Psoas muscle (tissue), 8 donors: ENCODE results near the gene UACA. TPM values are rescaled to one million over a fixed set of nuclear protein-coding genes. Genes with fewer than 3 reads are reported as not detected.
A peak's percentile ranks its signal among the peaks of the same experiment; 100 is the strongest.

ENCODE experiments used
- ATAC-seq, 4 donors: fragments of 200-7000 bp; cut with Tn5 transposase; one replicate each; pipeline ENCODE4 v1.9.1; 2020; ENCODE audit warnings: moderate library complexity in 3 of 4, mild to moderate bottlenecking in 2 of 4
- DNase-seq, 2 donors: peaks; one replicate each; pipeline ENCODE4 v3.0.0-alpha.2; 2020
- H3K27ac ChIP-seq: fragments of 200-600 bp; one replicate; pipeline ENCODE4 v1.8.0; 2022
- H3K27me3 ChIP-seq, 3 donors: fragments of 200-600 bp in 1 of 3; one replicate each; pipeline versions ENCODE4 v1.6.1 to v1.8.0; 2013 to 2022; ENCODE audit warnings: low read length in 2 of 3, mild to moderate bottlenecking in 2 of 3, moderate library complexity in 1 of 3; ENCODE audit not compliant: insufficient read depth in 3 of 3
- H3K36me3 ChIP-seq, 2 donors: fragments of 200-600 bp in 1 of 2; one replicate each; pipeline versions ENCODE4 v1.6.1 to v1.8.0; 2013 to 2022; ENCODE audit warnings: low read depth in 1 of 2, mild to moderate bottlenecking in 1 of 2, moderate library complexity in 1 of 2; ENCODE audit not compliant: insufficient read depth in 1 of 2
- H3K4me1 ChIP-seq: fragments of 200-600 bp; one replicate; pipeline ENCODE4 v1.8.0; 2022
- H3K4me3 ChIP-seq: fragments of 200-600 bp; one replicate; pipeline ENCODE4 v1.8.0; 2022; ENCODE audit warnings: mild to moderate bottlenecking
- H3K9me3 ChIP-seq: fragments of 200-600 bp; one replicate; pipeline ENCODE4 v1.8.0; 2022
- CTCF ChIP-seq: fragments of 200-600 bp; IDR thresholded peaks from one replicate; pipeline ENCODE4 v1.8.0; 2022; ENCODE audit warnings: antibody characterized with exemption
- WGBS, 3 donors: extraction: QIAGEN DNeasy Blood & Tissue Kit; methylation state at CpG; one replicate each; pipeline versions ENCODE4 v1.1.6 to v1.1.7; 2013; 5-methylcytosine and 5-hydroxymethylcytosine counted together
- intact Hi-C, 2 donors: fragments of 100-400 bp; cut with DNase I; formaldehyde crosslinking; loops; one replicate each; pipeline versions ENCODE4 v1.11.0 to v1.14.2; 2022
- polyA plus RNA-seq, 3 donors: library from polyadenylated mRNA; stranded (reverse); fragments of 200-250 nt; gene quantifications; one replicate each; pipeline ENCODE4 v1.2.3, GENCODE V29; 2013
- total RNA-seq, 4 donors: library from RNA; stranded (reverse); fragmentation: NEBNext Ultra II Directional in 2 of 4; extraction: Animal tissue kit (Norgen Biotek cat#: 25700) in 2 of 4; gene quantifications; one replicate each; pipeline versions ENCODE4 v1.2.1 to v1.2.4, GENCODE V29; 2021 to 2023
- donor health status: healthy with polysubstance abuse.
- donor health status: DM: no; HTN: no; CAD: no; lungs with moderate emphysema.
- donor health status: Bipolar disorder and iron deficiency.
- donor health status: healthy.
- donor health status: DM: yes; HTN: yes; CAD: no.
- donor health status: DM: no; HTN: no; CAD: no.
- donor health status: DM: no; HTN: no; CAD: no.
- donor health status: DM: yes; HTN: yes; CAD: no.

Gene UACA
- total and polyA plus RNA-seq, 7 donors: 17.0 to 426 (median 138) TPM

GRCh38 chr15:70763950-70764730 lies 782 bp upstream of the UACA start:
- Histone ChIP-seq H3K27me3 (no peaks in the 10 kb centered on the region), H3K36me3 (no peaks in the 10 kb centered on the region), H3K9me3 (no peaks in the 10 kb centered on the region), H3K27ac (peak overlapping the region; percentile 97), H3K4me1 (peaks cover 48% of the 10 kb centered on the region), H3K4me3 (peak overlapping the region; percentile 90)
- WGBS, 3 donors: 11 to 15% (median 14%) methylated on average over 17 of the region's 17 CpGs
- ATAC-seq (no peak), DNase-seq (no peak)
- intact Hi-C loops: no loop called here
- TF ChIP-seq CTCF: no peak

- Histone ChIP-seq H3K4me3 (peak overlapping the region; percentile 90), H3K27me3 (no peaks in the 10 kb centered on the region), H3K36me3 (no peaks in the 10 kb centered on the region), H3K4me1 (peaks cover 63% of the 10 kb centered on the region), H3K27ac (peak overlapping the region; percentile 97), H3K9me3 (no peaks in the 10 kb centered on the region)
- intact Hi-C loops: no loop called here
- peak; percentile 46 to 70 (median 61) for ATAC-seq
- DNase-seq: peak; percentile 50 to 79
- TF ChIP-seq CTCF: no peak
- 0 to 1% (median 0%) methylated on average over 42 to 45 of the region's 45 CpGs for WGBS, 3 donors
Measured at GRCh38 chr15:70762469-70763119, 764 bp downstream of the UACA start.

- intact Hi-C loops: no loop called here
- Histone ChIP-seq H3K27me3 (no peaks in the 10 kb centered on the region), H3K4me3 (peak overlapping the region; percentile 90), H3K9me3 (no peaks in the 10 kb centered on the region), H3K4me1 (peaks cover 65% of the 10 kb centered on the region), H3K27ac (peak overlapping the region; percentile 97), H3K36me3 (no peaks in the 10 kb centered on the region)
- DNase-seq (no peak), ATAC-seq (no peak)
- WGBS, 3 donors: 6 to 21% (median 7%) methylated on average over 7 of the region's 7 CpGs
- no peak for TF ChIP-seq CTCF
Measured at GRCh38 chr15:70761931-70762468, 1.4 kb downstream of the UACA start.

GRCh38 chr15:70761046-70761445 lies 2.3 kb downstream of the UACA start:
- peak overlapping the region; percentile 97 for H3K27ac ChIP-seq
- H3K4me3 ChIP-seq: peak overlapping the region; percentile 90
- no peaks in the 10 kb centered on the region for H3K36me3 ChIP-seq
- no peak for TF ChIP-seq CTCF
- 18 to 32% (median 24%) methylated on average over 2 of the region's 2 CpGs for WGBS, 3 donors
- DNase-seq (no peak), ATAC-seq (no peak)
- no peaks in the 10 kb centered on the region for H3K27me3 ChIP-seq
- intact Hi-C loops: no loop called here
- peaks cover 57% of the 10 kb centered on the region for H3K4me1 ChIP-seq
- H3K9me3 ChIP-seq: no peaks in the 10 kb centered on the region
